Stomach smooth muscle (tissue), 2 donors: ENCODE results near the gene PIEZO2.

Experiments used
- H3K27ac ChIP-seq: one replicate; pipeline ENCODE4 v1.7.0; 2013; ENCODE audit warnings: mild to moderate bottlenecking, low read length, inconsistent platforms
- H3K27me3 ChIP-seq, 2 donors: one replicate each; pipeline ENCODE4 v1.7.0; 2013; ENCODE audit warnings: low read length in 2 of 2; ENCODE audit not compliant: insufficient read depth in 2 of 2, control insufficient read depth in 1 of 2
- H3K36me3 ChIP-seq, 2 donors: one replicate each; pipeline ENCODE4 v1.7.0; 2013; ENCODE audit warnings: low read length in 2 of 2; ENCODE audit not compliant: control insufficient read depth in 2 of 2, insufficient read depth in 2 of 2
- H3K4me1 ChIP-seq: one replicate; pipeline ENCODE4 v1.7.0; 2013; ENCODE audit warnings: low read length; ENCODE audit not compliant: control insufficient read depth, insufficient read depth
- H3K4me3 ChIP-seq, 2 donors: one replicate each; pipeline ENCODE4 v1.7.0; 2013; ENCODE audit warnings: low read length in 2 of 2
- H3K9ac ChIP-seq, 2 donors: one replicate each; pipeline ENCODE4 v1.7.0; 2013; ENCODE audit warnings: low read length in 2 of 2, mild to moderate bottlenecking in 1 of 2
- H3K9me3 ChIP-seq, 2 donors: one replicate each; pipeline ENCODE4 v1.7.0; 2013; ENCODE audit warnings: low read length in 2 of 2; ENCODE audit not compliant: control insufficient read depth in 2 of 2
- donor health status: healthy.
- donor health status: Pancreatic carcinoma.

PIEZO2 gene

DNA sequence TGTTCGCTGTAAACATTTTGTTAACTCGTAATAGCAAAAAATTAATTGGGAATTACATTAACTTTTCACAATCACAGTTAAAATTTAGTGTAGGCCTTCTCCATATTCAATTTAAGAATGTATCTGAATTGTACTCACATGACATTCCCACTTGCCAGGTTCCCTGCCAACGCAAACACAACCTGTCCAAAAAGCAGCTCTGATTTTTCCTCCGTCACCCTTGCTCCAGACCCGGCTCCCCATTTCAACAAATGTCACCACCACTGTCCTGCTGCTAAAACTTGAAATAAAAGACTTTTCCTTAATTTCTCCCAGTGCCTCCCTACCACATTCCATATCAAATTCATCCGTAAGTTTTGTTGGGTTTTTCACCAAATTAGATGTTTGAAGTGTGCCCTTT is 120.3 kb downstream of the PIEZO2 start:
- Histone ChIP-seq H3K36me3 (no peaks in the 10 kb centered on the region), H3K27me3 (peaks cover 0 to 3% of the 10 kb centered on the region in 2 donors), H3K4me1 (no peaks in the 10 kb centered on the region), H3K27ac (no peak overlapping the region), H3K4me3 (no peak overlapping the region), H3K9ac (no peak overlapping the region), H3K9me3 (no peaks in the 10 kb centered on the region)

GRCh38 chr18:11027862-11028261 is 121.5 kb downstream of the PIEZO2 start:
- Histone ChIP-seq H3K4me3 (no peak overlapping the region), H3K9ac (no peak overlapping the region), H3K27me3 (peaks cover 0 to 3% of the 10 kb centered on the region in 2 donors), H3K36me3 (no peaks in the 10 kb centered on the region), H3K4me1 (no peaks in the 10 kb centered on the region), H3K9me3 (no peaks in the 10 kb centered on the region), H3K27ac (no peak overlapping the region)

- H3K9me3 ChIP-seq, result no peaks in the 10 kb centered on the region
- H3K9ac ChIP-seq, result no peak overlapping the region
- H3K36me3 ChIP-seq, result no peaks in the 10 kb centered on the region
- no peaks in the 10 kb centered on the region for H3K27me3 ChIP-seq
- H3K4me3 ChIP-seq, result no peak overlapping the region
- H3K27ac ChIP-seq, result no peak overlapping the region
- no peaks in the 10 kb centered on the region for H3K4me1 ChIP-seq
Measured at GRCh38 chr18:11025671-11026070, 123.7 kb downstream of the PIEZO2 start.

- H3K27me3 ChIP-seq, result no peaks in the 10 kb centered on the region
- no peaks in the 10 kb centered on the region for H3K9me3 ChIP-seq
- H3K4me3 ChIP-seq, result no peak overlapping the region
- H3K36me3 ChIP-seq, result no peaks in the 10 kb centered on the region
- no peak overlapping the region for H3K9ac ChIP-seq
- H3K4me1 ChIP-seq, result no peaks in the 10 kb centered on the region
- H3K27ac ChIP-seq, result no peak overlapping the region
Measured at GRCh38 chr18:11024928-11025669, 124.3 kb downstream of the PIEZO2 start.

GRCh38 chr18:11021477-11021876 is 127.9 kb downstream of the PIEZO2 start:
- Histone ChIP-seq H3K9ac (no peak overlapping the region), H3K36me3 (no peaks in the 10 kb centered on the region), H3K4me3 (no peak overlapping the region), H3K27me3 (no peaks in the 10 kb centered on the region), H3K27ac (no peak overlapping the region), H3K9me3 (no peaks in the 10 kb centered on the region), H3K4me1 (no peaks in the 10 kb centered on the region)

DNA sequence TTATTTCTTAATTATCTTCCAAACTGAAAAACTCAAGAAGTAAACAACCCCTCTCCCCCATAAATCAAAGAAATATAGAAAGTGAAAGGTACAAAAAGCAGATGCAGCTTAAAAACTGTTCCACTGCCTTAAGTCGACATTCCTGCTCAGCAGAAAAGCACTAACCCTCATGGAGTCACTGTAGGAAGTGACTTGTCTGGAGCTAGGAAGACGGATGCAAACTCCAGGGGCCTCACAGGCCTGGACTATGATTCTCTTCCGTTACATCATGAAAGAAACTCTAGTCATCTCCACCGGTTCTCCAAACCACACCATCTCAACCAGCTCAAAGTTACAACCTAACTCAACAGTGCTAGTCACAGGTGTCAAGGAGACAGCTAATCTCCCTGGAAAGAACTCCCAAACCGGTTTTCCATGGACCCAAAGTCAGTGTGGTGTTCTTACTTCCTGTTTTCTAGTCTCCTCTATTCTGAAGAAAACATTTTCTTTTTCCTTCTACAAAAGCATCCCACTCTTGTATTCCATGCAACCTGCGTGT is 128.4 kb downstream of the PIEZO2 start:
- Histone ChIP-seq H3K4me3 (no peak overlapping the region), H3K27me3 (no peaks in the 10 kb centered on the region), H3K27ac (no peak overlapping the region), H3K4me1 (no peaks in the 10 kb centered on the region), H3K9ac (no peak overlapping the region), H3K36me3 (no peaks in the 10 kb centered on the region), H3K9me3 (no peaks in the 10 kb centered on the region)

DNA sequence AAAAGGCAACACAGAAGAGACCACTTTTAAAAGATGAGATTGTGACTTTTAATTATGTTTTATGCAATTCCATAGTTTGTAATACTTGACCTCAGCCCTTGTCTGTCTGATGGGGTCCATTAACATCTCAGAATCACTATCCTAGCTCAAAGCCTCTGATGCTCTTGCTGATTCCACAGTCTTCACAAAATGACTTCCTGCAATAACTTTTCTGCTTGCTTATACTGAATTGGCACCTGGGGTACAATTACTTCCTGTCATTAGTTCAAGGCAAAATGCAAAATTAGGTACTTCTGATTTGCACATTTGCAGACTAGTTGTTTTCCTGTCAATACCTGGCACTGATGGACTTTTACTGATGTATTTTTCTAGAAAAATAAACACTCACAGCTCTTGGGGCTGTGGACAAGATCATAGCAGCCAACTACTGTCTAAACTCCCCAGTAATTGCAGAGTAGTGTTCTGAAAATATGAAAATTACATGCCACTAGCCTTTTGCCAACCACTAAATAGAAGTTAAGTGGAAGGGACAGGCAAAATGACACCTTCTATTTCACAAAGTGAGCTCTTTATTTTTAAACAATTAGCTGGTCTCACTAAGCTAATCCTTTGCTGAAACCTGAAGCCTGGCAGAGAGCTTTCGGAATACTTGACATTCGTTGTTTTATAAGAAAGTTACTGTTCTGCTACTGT is 129.1 kb downstream of the PIEZO2 start:
- Histone ChIP-seq H3K4me1 (no peaks in the 10 kb centered on the region), H3K27me3 (no peaks in the 10 kb centered on the region), H3K27ac (no peak overlapping the region), H3K36me3 (no peaks in the 10 kb centered on the region), H3K9ac (no peak overlapping the region), H3K9me3 (no peaks in the 10 kb centered on the region), H3K4me3 (no peak overlapping the region)

DNA sequence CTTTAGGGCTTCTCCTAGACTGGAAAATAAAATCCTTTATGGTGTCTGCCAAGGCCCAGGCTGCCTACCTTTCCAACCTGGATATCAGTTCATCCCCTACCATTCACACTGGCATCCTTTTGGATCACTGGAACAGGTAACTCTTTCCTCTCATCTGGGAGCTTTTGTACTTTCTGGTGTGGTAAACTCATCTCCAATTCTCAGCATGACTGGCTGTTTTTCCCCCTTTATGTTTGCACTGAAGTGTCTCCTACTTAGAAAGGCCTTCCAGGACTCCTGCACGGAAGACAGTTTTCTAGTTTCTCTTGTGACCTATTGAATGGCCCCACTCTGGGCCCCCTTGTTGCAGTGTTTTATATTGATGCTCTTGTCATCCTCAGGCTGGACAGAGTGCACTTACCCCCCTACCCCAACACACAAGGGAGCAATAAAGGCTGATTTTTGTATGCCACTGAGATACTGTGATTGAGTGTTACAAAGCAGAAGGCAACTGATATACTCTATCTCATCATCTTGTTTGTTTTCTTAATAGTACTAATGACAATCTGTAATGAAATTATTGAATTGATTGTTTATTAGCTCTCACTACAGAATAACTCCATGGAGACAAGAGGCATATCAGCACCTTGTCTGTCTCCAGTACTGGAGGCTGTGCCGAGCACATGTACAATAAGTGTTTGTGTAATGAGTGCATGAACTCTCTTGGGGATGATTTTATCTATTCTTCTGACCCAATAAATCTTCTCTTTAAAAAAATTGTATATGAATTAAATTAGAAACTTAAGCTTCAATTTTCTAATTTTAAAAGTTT is 129.9 kb downstream of the PIEZO2 start:
- Histone ChIP-seq H3K9ac (no peak overlapping the region), H3K27ac (no peak overlapping the region), H3K36me3 (no peaks in the 10 kb centered on the region), H3K4me3 (no peak overlapping the region), H3K4me1 (no peaks in the 10 kb centered on the region), H3K27me3 (no peaks in the 10 kb centered on the region), H3K9me3 (no peaks in the 10 kb centered on the region)

DNA sequence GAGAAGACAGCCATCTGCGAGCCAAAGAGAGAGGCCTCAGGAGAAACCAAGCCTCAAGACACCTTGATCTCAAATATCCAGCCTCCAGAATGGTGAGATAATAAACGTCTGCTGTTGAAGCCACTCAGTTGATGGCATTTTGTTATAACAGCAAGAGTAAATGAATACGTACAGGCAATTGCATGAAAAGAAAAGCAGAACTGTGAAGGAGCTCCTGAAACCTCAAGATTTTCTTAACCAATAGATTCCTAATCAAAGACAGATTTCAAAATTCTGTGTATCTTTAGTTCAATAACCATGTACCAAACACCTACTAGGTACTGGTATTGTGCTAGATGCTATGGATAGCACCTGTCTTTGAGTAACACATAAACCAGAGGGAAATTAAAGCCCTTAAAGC is 139.5 kb downstream of the PIEZO2 start:
- Histone ChIP-seq H3K9me3 (no peaks in the 10 kb centered on the region), H3K4me1 (no peaks in the 10 kb centered on the region), H3K27me3 (no peaks in the 10 kb centered on the region), H3K4me3 (no peak overlapping the region), H3K27ac (no peak overlapping the region), H3K9ac (no peak overlapping the region), H3K36me3 (no peaks in the 10 kb centered on the region)

- H3K4me1 ChIP-seq, result no peaks in the 10 kb centered on the region
- no peaks in the 10 kb centered on the region for H3K36me3 ChIP-seq
- no peak overlapping the region for H3K4me3 ChIP-seq
- H3K9me3 ChIP-seq, result no peaks in the 10 kb centered on the region
- no peaks in the 10 kb centered on the region for H3K27me3 ChIP-seq
- no peak overlapping the region for H3K27ac ChIP-seq
- H3K9ac ChIP-seq, result no peak overlapping the region
Measured at GRCh38 chr18:11009147-11009546, 140.2 kb downstream of the PIEZO2 start.
